HL-60 (cell line): ENCODE measurements around the gene SLCO6A1.
"Not testable (repeated sequence)": the region's sequence is repeated elsewhere in the genome, so short reads cannot be mapped to it uniquely, and the experiment has no call there.

ENCODE experiments used
- DNase-seq, 2 experiments: peaks; one replicate each; pipeline ENCODE4 v3.0.0-alpha.2; 2010 to 2020; ENCODE audit warnings: low read depth in 1 of 2, low spot score in 1 of 2
- H3K27ac ChIP-seq: fragments of 250-450 bp; sonication (Bioruptor Pico); replicated peaks from 2 replicates; pipeline ENCODE4 v1.5.1; 2020; ENCODE audit warnings: mild to moderate bottlenecking, moderate library complexity
- H3K27me3 ChIP-seq: fragments of 250-450 bp; sonication (Bioruptor Pico); 2 replicates; pipeline ENCODE4 v1.5.1; 2021; ENCODE audit warnings: mild to moderate bottlenecking, moderate library complexity; ENCODE audit not compliant: insufficient read depth, poor library complexity, severe bottlenecking
- H3K4me3 ChIP-seq: replicated peaks from 2 replicates; pipeline ENCODE4 v1.5.1; 2011; ENCODE audit warnings: mild to moderate bottlenecking, control low read depth, low read length; ENCODE audit not compliant: insufficient read depth
- CTCF ChIP-seq: IDR thresholded peaks from one replicate; pipeline ENCODE4 v1.5.1; 2011; ENCODE audit warnings: low read length, control low read depth, inconsistent platforms; ENCODE audit not compliant: insufficient read depth
- GABPA ChIP-seq: IDR thresholded peaks from 2 replicates; pipeline ENCODE4 v1.6.1; 2012; ENCODE audit warnings: low read depth
- POLR2AphosphoS5 ChIP-seq: IDR thresholded peaks from 2 replicates; pipeline ENCODE4 v1.6.1; 2012; ENCODE audit warnings: low read depth
- REST ChIP-seq: IDR thresholded peaks from 2 replicates; pipeline ENCODE4 v1.6.1; 2012; ENCODE audit warnings: low read depth; ENCODE audit not compliant: insufficient replicate concordance
- SPI1 ChIP-seq: IDR thresholded peaks from 2 replicates; pipeline ENCODE4 v1.6.1; 2012; ENCODE audit warnings: low read depth, mild to moderate bottlenecking, borderline replicate concordance

SLCO6A1 gene

GRCh38 chr5:102528600-102528999, 29.8 kb upstream of the SLCO6A1 start:
- Histone ChIP-seq H3K4me3 (no peak overlapping the region), H3K27me3 (no peaks in the 10 kb centered on the region), H3K27ac (no peak overlapping the region)
- TF ChIP-seq SPI1, result no peak
- DNase-seq, result no peak

- no peak for TF ChIP-seq CTCF
- no peak for TF ChIP-seq GABPA
- Histone ChIP-seq H3K27me3 (no peaks in the 10 kb centered on the region), H3K27ac (no peak overlapping the region), H3K4me3 (no peak overlapping the region)
- no peak for DNase-seq
These were observed 28.7 kb upstream of the SLCO6A1 start for GRCh38 chr5:102527547-102527946.

GRCh38 chr5:102523541-102524175, 24.9 kb upstream of the SLCO6A1 start:
- H3K4me3 ChIP-seq, result no peak overlapping the region
- TF ChIP-seq REST (no peak), SPI1 (no peak), POLR2AphosphoS5 (no peak), GABPA (no peak), CTCF (no peak)
- no peak overlapping the region for H3K27ac ChIP-seq
- H3K27me3 ChIP-seq, result no peaks in the 10 kb centered on the region
- peak in 1 of 2 experiments; percentile 5 for DNase-seq

- TF ChIP-seq REST (no peak), CTCF (no peak), POLR2AphosphoS5 (no peak), GABPA (no peak), SPI1 (no peak)
- no peak overlapping the region for H3K27ac ChIP-seq
- no peak overlapping the region for H3K4me3 ChIP-seq
- no peak for DNase-seq
- H3K27me3 ChIP-seq, result no peaks in the 10 kb centered on the region
These were observed 12.9 kb upstream of the SLCO6A1 start for GRCh38 chr5:102511666-102512065.

GRCh38 chr5:102491261-102491914, 7.4 kb downstream of the SLCO6A1 start:
- not testable (repeated sequence) for H3K4me3 ChIP-seq, H3K27me3 ChIP-seq, DNase-seq, H3K27ac ChIP-seq
